GM23338 (cell line): ENCODE results near the gene EPHB6.

Experiments used
- CTCF ChIP-seq, 2 experiments: fragments of 200-600 bp in 1 of 2; sonication (generic) in 1 of 2; conservative IDR thresholded peaks; 2 replicates each; pipeline versions ENCODE4 v1.5.1 to v1.6.1; 2016 to 2017; ENCODE audit warnings: antibody characterized with exemption in 2 of 2, low read depth in 2 of 2, mild to moderate bottlenecking in 2 of 2, moderate library complexity in 1 of 2
- EZH2 ChIP-seq: fragments of 200-600 bp; sonication (generic); IDR thresholded peaks from one replicate; pipeline ENCODE4 v1.8.0; 2017; ENCODE audit warnings: antibody characterized with exemption, mild to moderate bottlenecking, low read depth; ENCODE audit not compliant: unreplicated experiment
- ZNF462 ChIP-seq: fragments of 250-450 bp; sonication (Bioruptor Pico); IDR thresholded peaks from 2 replicates; pipeline ENCODE4 v1.5.0; 2020; ENCODE audit warnings: mild to moderate bottlenecking, moderate library complexity

GRCh38 chr7:142874409-142874808 lies 19.5 kb downstream of the EPHB6 start:
- TF ChIP-seq ZNF462 (CRISPR knock-in tag) (no peak), EZH2 (no peak), CTCF (conservative IDR thresholded peaks at IDR 0.05; ENCODE audit: low read depth in 2 of 2) (no peak)
